Large intestine (tissue), 3 donors: ENCODE data around the gene PKM. TPM values are rescaled to one million over a fixed set of nuclear protein-coding genes. Genes with fewer than 3 reads are reported as not detected.
A peak's percentile ranks its signal among the peaks of the same experiment; 100 is the strongest.

Experiments
- DNase-seq, 2 donors: peaks; one replicate each; pipeline versions ENCODE4 v3.0.0 to v3.0.0-alpha.2; 2013
- H3K27ac ChIP-seq: one replicate; pipeline ENCODE4 v1.5.1; 2013; ENCODE audit warnings: low read length
- H3K27me3 ChIP-seq: 2 replicates; pipeline ENCODE4 v1.6.1; 2013; ENCODE audit warnings: low read length; ENCODE audit not compliant: control insufficient read depth, insufficient read depth
- H3K36me3 ChIP-seq: 2 replicates; pipeline ENCODE4 v1.6.1; 2013; ENCODE audit warnings: low read length; ENCODE audit not compliant: control insufficient read depth, insufficient read depth
- H3K4me1 ChIP-seq: one replicate; pipeline ENCODE4 v1.6.1; 2013; ENCODE audit warnings: low read length; ENCODE audit not compliant: control insufficient read depth, insufficient read depth
- H3K4me3 ChIP-seq: one replicate; pipeline ENCODE4 v1.5.1; 2013; ENCODE audit warnings: low read length
- H3K9me3 ChIP-seq: one replicate; pipeline ENCODE4 v1.6.1; 2013; ENCODE audit warnings: mild to moderate bottlenecking, low read depth, low read length, moderate library complexity; ENCODE audit not compliant: control insufficient read depth
- WGBS: methylation state at CpG from one replicate; pipeline ENCODE4 v1.1.5; 2013; ENCODE audit warnings: low lambda C conversion rate; ENCODE audit not compliant: insufficient coverage; 5-methylcytosine and 5-hydroxymethylcytosine counted together
- polyA plus RNA-seq: library from polyadenylated mRNA; unstranded; fragments of 120-200 nt; gene quantifications from one replicate; pipeline ENCODE4 v1.2.1, GENCODE V29; 2013

PKM gene
- polyA plus RNA-seq, 1 donor = 322 TPM

DNA sequence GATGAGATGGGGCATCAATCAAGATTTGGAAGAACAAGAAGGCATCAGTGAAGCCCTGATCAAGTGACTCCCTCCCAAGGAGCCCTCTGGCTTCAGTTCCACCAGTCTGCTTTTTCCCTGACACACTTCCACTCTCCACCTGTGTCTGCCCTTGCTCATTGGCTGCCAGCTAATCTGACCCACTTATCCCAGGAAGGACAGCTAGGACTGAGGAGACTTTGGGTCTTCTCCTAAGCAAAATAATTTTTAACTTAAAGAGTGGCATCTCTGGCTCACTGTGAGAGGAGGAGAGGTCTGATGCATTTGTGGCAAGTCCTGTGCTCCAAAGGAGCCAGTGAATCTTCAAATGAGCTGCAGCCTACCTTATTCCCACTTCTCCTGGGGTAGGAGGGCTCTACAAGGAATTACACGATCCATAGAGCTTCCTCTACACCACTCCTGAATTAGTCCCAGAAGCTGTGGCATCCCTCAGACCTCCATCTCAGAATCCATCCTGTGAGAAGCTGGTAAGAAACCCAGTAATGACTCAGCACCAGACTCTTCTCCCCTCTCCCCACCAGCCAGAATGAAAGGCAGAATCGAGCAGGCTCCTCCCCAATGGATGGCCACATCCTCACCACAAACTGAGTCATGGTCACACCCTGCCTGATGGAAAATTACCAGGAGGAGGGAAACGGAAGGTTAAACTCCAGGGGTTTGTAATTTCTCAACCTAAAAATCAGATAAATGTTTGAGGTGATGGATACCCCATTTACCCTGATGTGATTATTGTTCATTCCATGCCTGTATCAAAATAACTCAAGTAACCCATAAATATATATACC, 6.3 kb upstream of the PKM start:
- Histone ChIP-seq H3K27me3 (no peaks in the 10 kb centered on the region), H3K27ac (no peak overlapping the region), H3K36me3 (peaks cover 23% of the 10 kb centered on the region), H3K4me3 (no peak overlapping the region), H3K4me1 (peaks cover 4% of the 10 kb centered on the region), H3K9me3 (no peaks in the 10 kb centered on the region)
- DNase-seq = no peak
- no CpG with 5 or more reads among the region's 3 CpGs for WGBS

GRCh38 chr15:72236381-72237003, 5.5 kb upstream of the PKM start:
- peaks cover 8% of the 10 kb centered on the region for H3K4me1 ChIP-seq
- H3K27me3 ChIP-seq = no peaks in the 10 kb centered on the region
- peaks cover 16% of the 10 kb centered on the region for H3K36me3 ChIP-seq
- H3K9me3 ChIP-seq = no peaks in the 10 kb centered on the region
- no CpG with 5 or more reads among the region's 2 CpGs for WGBS
- no peak overlapping the region for H3K27ac ChIP-seq
- no peak overlapping the region for H3K4me3 ChIP-seq
- no peak for DNase-seq

DNA sequence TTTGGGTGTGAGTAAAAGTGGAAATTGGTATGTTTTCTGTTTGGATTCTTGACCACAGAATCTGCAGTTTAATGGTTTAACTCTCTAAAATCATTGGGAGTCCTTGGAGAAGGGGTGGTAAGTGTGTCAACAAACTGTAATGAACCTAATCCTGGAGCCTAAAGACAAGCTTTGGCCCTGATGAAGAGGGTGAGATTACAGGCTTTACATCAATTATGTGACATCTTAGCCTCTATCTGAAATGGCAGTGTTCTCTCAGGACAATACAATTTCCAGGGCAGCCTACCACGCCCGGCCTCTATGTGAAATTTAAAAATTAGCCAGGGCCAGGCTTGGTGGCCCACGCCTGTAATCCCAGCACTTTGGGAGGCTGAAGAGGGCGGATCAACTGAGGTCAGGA, 4.3 kb upstream of the PKM start:
- WGBS = no CpG with 5 or more reads among the region's 4 CpGs
- H3K27ac ChIP-seq = no peak overlapping the region
- DNase-seq = no peak
- H3K27me3 ChIP-seq = no peaks in the 10 kb centered on the region
- H3K9me3 ChIP-seq = no peaks in the 10 kb centered on the region
- no peak overlapping the region for H3K4me3 ChIP-seq
- H3K4me1 ChIP-seq = peaks cover 8% of the 10 kb centered on the region
- H3K36me3 ChIP-seq = peaks cover 4% of the 10 kb centered on the region

- Histone ChIP-seq H3K4me3 (no peak overlapping the region), H3K4me1 (peaks cover 13% of the 10 kb centered on the region), H3K36me3 (no peaks in the 10 kb centered on the region), H3K27ac (no peak overlapping the region), H3K9me3 (no peaks in the 10 kb centered on the region), H3K27me3 (no peaks in the 10 kb centered on the region)
- WGBS = 100% methylated on average over 6 of the region's 6 CpGs
- DNase-seq = no peak
Observed at GRCh38 chr15:72233769-72234168, 2.8 kb upstream of the PKM start.

- peak overlapping the region; percentile 85 for H3K4me3 ChIP-seq
- no CpG with 5 or more reads among the region's 16 CpGs for WGBS
- H3K27ac ChIP-seq = peak overlapping the region; percentile 96
- peaks cover 27% of the 10 kb centered on the region for H3K4me1 ChIP-seq
- no peaks in the 10 kb centered on the region for H3K36me3 ChIP-seq
- no peaks in the 10 kb centered on the region for H3K9me3 ChIP-seq
- DNase-seq = peak; percentile 38 to 68
- H3K27me3 ChIP-seq = no peaks in the 10 kb centered on the region
Observed at GRCh38 chr15:72231833-72232478, 966 bp upstream of the PKM start.

- no peaks in the 10 kb centered on the region for H3K36me3 ChIP-seq
- DNase-seq = peak; percentile 85 to 92
- 3% methylated on average over 13 of the region's 79 CpGs for whole genome bisulfite sequencing
- H3K27ac ChIP-seq = peak overlapping the region; percentile 96
- no peaks in the 10 kb centered on the region for H3K9me3 ChIP-seq
- peaks cover 33% of the 10 kb centered on the region for H3K4me1 ChIP-seq
- H3K27me3 ChIP-seq = no peaks in the 10 kb centered on the region
- H3K4me3 ChIP-seq = peak overlapping the region; percentile 85
Observed at GRCh38 chr15:72230197-72231065, 559 bp downstream of the PKM start.

DNA sequence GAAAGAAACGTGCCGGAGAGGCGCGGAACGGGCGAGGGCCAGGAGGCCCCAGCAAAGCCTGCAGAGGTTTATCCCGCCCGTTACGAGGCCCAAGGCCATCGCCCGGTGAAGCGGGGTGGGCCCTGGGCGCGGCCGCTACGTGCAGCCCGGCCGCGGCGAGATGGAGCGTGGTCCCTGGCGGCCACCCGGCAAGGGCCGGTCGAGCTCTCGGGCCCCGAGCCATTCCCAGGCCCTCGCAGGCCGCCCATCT, 1.1 kb downstream of the PKM start:
- Histone ChIP-seq H3K36me3 (no peaks in the 10 kb centered on the region), H3K9me3 (no peaks in the 10 kb centered on the region), H3K27ac (peak overlapping the region; percentile 96), H3K4me3 (peak overlapping the region; percentile 85), H3K4me1 (peaks cover 33% of the 10 kb centered on the region), H3K27me3 (no peaks in the 10 kb centered on the region)
- no peak for DNase-seq
- no CpG with 5 or more reads among the region's 29 CpGs for WGBS

DNA sequence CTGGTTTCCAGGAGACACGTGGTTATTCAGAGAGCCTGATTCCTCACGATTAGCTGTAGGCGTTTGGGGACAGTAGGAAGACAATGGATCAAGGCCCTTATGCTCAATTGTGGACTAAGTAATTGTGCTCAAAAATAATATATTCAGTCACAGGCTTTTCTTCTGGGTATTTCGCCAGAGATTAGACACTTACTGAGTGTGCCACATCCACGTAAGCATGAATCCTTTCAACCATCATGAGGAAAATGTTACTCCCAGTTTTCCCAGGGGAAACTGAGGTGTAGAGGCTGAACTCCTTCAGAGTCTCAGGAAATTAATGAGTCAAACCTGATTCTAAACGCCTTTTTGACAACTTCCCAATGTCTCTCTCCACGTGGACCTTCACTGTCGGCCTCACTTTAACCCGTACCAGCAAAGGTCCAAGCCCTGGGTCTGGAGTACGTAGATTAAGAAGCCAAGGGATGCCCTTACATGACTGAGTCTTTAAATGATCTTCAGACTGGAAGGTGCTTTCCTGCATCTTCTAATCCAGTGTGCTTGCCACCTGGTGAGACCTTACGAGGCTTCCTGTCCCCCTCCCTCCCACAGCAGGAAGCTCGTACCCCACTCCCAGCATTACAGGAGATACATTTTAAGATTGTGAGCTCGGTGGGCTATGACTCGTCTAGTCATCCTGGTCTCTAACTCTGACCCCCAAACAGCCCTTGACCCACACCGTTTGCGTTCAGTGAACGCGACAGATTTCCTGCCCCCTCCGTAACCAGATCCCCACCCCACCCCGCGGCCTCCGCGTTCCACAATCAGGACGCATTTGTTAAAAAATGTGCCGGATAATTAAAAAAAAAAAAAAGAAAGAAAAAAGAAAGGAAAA, 1.7 kb downstream of the PKM start:
- H3K9me3 ChIP-seq = no peaks in the 10 kb centered on the region
- H3K27ac ChIP-seq = peak overlapping the region; percentile 96
- 0% methylated on average over 1 of the region's 25 CpGs for WGBS
- H3K4me1 ChIP-seq = peaks cover 33% of the 10 kb centered on the region
- H3K27me3 ChIP-seq = no peaks in the 10 kb centered on the region
- DNase-seq = peak in 1 of 2 donors; percentile 44
- H3K36me3 ChIP-seq = peaks cover 2% of the 10 kb centered on the region
- H3K4me3 ChIP-seq = peak overlapping the region; percentile 85

GRCh38 chr15:72227720-72228119, 3.3 kb downstream of the PKM start:
- WGBS = no CpG with 5 or more reads among the region's 4 CpGs
- DNase-seq = no peak
- H3K9me3 ChIP-seq = no peaks in the 10 kb centered on the region
- peaks cover 33% of the 10 kb centered on the region for H3K4me1 ChIP-seq
- H3K27me3 ChIP-seq = no peaks in the 10 kb centered on the region
- no peak overlapping the region for H3K4me3 ChIP-seq
- H3K27ac ChIP-seq = peak overlapping the region; percentile 65
- H3K36me3 ChIP-seq = peaks cover 9% of the 10 kb centered on the region
